AG04449 (cell line): Measurements from ENCODE around the gene KRTAP5-3.
A peak's percentile ranks its signal among the peaks of the same experiment; 100 is the strongest.

Source experiments
- CTCF ChIA-PET: fragments of 350-600 bp; formaldehyde crosslinking; extraction: SDS; loops from one replicate; lab custom pipeline; 2021; ENCODE audit warnings: antibody characterized with exemption; lab: Yijun Ruan, JAX
- POLR2A ChIA-PET: fragments of 400-600, 350-600 bp; formaldehyde crosslinking; extraction: SDS; loops from one replicate; lab custom pipeline; 2020; ENCODE audit warnings: antibody characterized with exemption, inconsistent platforms; lab: Yijun Ruan, JAX
- DNase-seq: peaks from one replicate; pipeline ENCODE4 v3.0.0-alpha.2; 2010; ENCODE audit warnings: low read depth, low spot score
- H3K4me3 ChIP-seq: 2 replicates; pipeline ENCODE4 v1.5.1; 2011; ENCODE audit warnings: low read depth, mild to moderate bottlenecking, control low read depth, low read length
- TF ChIP-seq, protein P1 (sequence below): IDR thresholded peaks from one replicate; pipeline ENCODE4 v1.5.1; 2011; ENCODE audit warnings: mild to moderate bottlenecking, moderate library complexity, low read length, control low read depth, inconsistent platforms; ENCODE audit not compliant: insufficient read depth; ENCODE audit errors: missing control alignments

KRTAP5-3 gene

DNA sequence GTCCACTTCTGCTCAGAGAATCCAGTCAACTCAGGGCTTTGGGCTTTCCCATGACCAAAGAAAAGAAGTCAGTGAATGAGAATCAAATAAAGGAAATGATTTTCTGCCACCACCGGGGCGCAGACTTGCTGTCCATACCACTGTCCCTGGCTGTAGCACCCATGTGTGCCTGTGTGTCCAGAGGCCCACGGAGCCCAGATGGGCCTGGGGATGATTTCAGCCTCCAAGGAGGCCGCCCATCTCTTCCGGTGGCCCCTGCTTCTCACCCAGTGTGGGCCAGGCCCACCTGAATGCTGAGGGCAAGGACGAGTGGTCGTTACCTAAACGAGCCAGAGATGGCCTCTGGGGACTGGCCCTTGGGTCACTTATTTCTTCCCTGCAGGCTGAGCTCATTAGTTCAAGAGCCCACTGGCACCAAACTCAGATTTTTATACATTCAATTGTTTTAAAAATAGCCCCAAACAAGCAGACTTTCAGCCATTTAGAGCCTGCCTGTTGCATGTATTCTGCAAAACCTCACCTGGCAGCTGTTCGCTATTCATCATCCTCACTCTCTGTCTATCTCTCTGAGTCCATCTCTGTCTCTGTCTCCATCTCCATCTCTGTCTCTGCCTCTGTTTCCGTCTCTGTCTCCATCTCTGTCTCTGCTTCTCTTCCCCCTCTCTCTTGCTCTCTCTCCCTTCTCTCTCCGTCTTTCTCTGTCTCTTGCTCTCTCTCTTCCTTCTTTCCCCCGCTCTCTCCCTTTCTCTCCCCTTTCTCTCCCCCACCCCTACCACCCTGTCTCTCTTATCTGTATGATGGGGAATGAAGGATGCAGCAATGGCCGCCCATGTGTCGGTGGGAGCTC is 45.5 kb upstream of the KRTAP5-3 start:
- ChIA-PET POLR2A (no interaction called here), CTCF (interaction anchor here (1.0 to 11.1 kb wide), 26 partner anchors 13 to 500 kb away, joined by 3 to 230 read pairs (median 9); partner anchors contain the start of genes H19, KRTAP5-5, KRTAP5-6 and MRPL23)
- no peak for DNase-seq
- no peak overlapping the region for H3K4me3 ChIP-seq
- TF ChIP-seq, protein P1, sequence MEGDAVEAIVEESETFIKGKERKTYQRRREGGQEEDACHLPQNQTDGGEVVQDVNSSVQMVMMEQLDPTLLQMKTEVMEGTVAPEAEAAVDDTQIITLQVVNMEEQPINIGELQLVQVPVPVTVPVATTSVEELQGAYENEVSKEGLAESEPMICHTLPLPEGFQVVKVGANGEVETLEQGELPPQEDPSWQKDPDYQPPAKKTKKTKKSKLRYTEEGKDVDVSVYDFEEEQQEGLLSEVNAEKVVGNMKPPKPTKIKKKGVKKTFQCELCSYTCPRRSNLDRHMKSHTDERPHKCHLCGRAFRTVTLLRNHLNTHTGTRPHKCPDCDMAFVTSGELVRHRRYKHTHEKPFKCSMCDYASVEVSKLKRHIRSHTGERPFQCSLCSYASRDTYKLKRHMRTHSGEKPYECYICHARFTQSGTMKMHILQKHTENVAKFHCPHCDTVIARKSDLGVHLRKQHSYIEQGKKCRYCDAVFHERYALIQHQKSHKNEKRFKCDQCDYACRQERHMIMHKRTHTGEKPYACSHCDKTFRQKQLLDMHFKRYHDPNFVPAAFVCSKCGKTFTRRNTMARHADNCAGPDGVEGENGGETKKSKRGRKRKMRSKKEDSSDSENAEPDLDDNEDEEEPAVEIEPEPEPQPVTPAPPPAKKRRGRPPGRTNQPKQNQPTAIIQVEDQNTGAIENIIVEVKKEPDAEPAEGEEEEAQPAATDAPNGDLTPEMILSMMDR = no peak

DNA sequence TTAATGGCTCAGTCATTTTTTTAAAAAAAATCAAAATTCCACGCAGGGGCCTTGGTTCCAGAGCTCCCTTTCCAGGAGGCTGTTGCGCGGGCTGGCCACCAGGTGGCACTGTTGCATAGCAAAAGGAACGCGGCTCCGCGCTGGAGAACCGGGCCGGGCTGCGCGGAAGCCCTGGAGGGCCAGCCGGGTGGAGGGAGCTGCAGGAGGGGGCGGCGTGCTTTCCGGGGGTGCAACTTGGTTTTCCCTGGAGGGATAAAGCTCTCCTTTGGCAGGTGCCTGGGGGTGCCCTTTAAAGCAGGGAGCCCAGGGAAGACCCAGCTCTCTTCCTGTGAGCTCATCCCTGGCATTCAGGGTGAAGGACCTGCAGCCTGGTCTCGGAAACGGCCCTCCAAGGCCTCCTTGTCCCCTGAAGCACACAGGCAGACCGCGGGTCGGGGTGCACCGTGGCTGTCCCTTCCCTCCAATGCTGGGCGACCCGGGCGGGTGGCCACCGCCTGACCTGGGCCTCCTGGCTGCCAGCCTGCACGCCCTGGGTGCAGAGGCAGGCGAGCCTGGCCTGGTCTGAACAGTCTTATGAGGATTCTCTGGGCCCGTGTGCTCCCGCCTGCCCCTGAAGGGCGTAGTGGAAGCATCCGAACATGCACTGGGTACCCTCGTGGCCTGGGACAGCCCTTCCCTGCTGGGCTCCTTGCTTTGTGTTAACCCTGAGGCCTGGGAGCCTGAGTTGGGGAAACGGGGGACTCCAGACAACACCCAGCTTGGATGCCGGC is 44.7 kb upstream of the KRTAP5-3 start:
- no peak for DNase-seq
- TF ChIP-seq, protein P1 = peak; percentile 93
- H3K4me3 ChIP-seq = no peak overlapping the region
- CTCF ChIA-PET = interaction anchor here (0.6 to 11.1 kb wide), 76 partner anchors 12 to 748 kb away, joined by 3 to 230 read pairs (median 4); partner anchors contain the start of genes H19, KRTAP5-2, KRTAP5-5 and KRTAP5-6
- POLR2A ChIA-PET = interaction anchor here (0.7 to 1.0 kb wide), 2 partner anchors 296 to 303 kb away, joined by 3 read pairs; no protein-coding TSS in a partner anchor

- H3K4me3 ChIP-seq = no peak overlapping the region
- ChIA-PET CTCF (interaction anchor here (0.6 to 11.1 kb wide), 75 partner anchors 12 to 749 kb away, joined by 3 to 230 read pairs (median 4); partner anchors contain the start of genes H19, KRTAP5-2, KRTAP5-5 and KRTAP5-6), POLR2A (interaction anchor here (0.7 to 1.0 kb wide), 2 partner anchors 296 to 303 kb away, joined by 3 read pairs; no protein-coding TSS in a partner anchor)
- DNase-seq = no peak
- TF ChIP-seq, protein P1 = no peak
These were observed 44.1 kb upstream of the KRTAP5-3 start for GRCh38 chr11:1652442-1652770.

- TF ChIP-seq, protein P1 = no peak
- POLR2A ChIA-PET = interaction anchor here (0.7 to 1.0 kb wide), 2 partner anchors 297 to 304 kb away, joined by 3 read pairs; no protein-coding TSS in a partner anchor
- no peak overlapping the region for H3K4me3 ChIP-seq
- no peak for DNase-seq
- CTCF ChIA-PET = interaction anchor here (0.6 to 11.1 kb wide), 65 partner anchors 11 to 749 kb away, joined by 3 to 230 read pairs (median 5); partner anchors contain the start of genes H19, KRTAP5-2, KRTAP5-5 and KRTAP5-6
These were observed 43.8 kb upstream of the KRTAP5-3 start for GRCh38 chr11:1652026-1652425.

DNA sequence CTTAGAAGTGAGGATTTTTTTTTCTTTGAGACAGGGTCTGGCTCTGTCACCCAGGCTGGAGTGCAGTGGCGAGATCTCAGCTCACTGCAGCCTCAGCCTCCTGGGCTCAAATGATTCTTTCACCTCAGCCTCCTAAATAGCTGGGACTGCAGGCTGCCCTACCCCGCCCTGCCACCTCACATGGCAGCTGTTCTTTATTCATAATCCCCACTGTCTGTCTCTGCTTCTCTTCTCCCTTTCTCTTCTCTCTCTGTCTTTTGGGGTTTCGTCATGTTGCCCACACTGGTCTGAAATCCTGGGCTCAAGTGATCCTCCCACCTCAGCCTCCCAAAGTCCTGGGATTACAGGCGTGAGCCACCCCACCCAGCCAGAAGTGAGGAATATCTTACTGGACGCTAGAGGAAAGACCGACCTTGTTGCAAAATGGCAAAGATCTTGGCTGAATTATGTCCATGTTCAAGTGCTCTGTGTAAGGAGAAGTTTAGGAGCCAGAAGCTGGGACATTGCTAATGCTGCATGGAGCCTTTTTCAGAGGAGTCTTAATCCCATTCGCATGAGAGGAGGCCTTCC is 43.2 kb upstream of the KRTAP5-3 start:
- no peak for DNase-seq
- ChIA-PET POLR2A (no interaction called here), CTCF (interaction anchor here (0.7 to 11.1 kb wide), 16 partner anchors 11 to 502 kb away, joined by 3 to 230 read pairs (median 9); partner anchors contain the start of genes MRPL23 and SYT8)
- TF ChIP-seq, protein P1 = no peak
- H3K4me3 ChIP-seq = no peak overlapping the region
